ENCODE data around the gene ZNF860.

The ZNF860 gene

GRCh38 chr3:31981206-31982181 lies at the start of gene ZNF860, which contains the start of gene OSBPL10:
Gene ZNF860, plus strand, starts transcription at chr3:31981750. Its CDS starts 7,330 bp downstream, at chr3:31989080.
Gene OSBPL10, minus strand, starts transcription at chr3:31981262. Its CDS starts 83 bp downstream, at chr3:31981179.
- DNase-seq = peak; percentile 62

GRCh38 chr3:31932990-31933389 lies 48.6 kb upstream of the ZNF860 start:
- no peak for DNase-seq

GRCh38 chr3:31934018-31934417 lies 47.5 kb upstream of the ZNF860 start:
- no peak for DNase-seq

GRCh38 chr3:31934866-31935265 lies 46.7 kb upstream of the ZNF860 start:
- no peak for DNase-seq

GRCh38 chr3:31936420-31937060 lies 45.0 kb upstream of the ZNF860 start:
- no peak for DNase-seq

GRCh38 chr3:31937225-31937624 lies 44.3 kb upstream of the ZNF860 start:
- no peak for DNase-seq

- no peak for DNase-seq
Measured at GRCh38 chr3:31942446-31942845, 39.1 kb upstream of the ZNF860 start.

GRCh38 chr3:31943041-31943440 lies 38.5 kb upstream of the ZNF860 start:
- DNase-seq = no peak

GRCh38 chr3:31945738-31946052 lies 35.9 kb upstream of the ZNF860 start:
- DNase-seq = no peak

GRCh38 chr3:31946484-31947081 lies 35.0 kb upstream of the ZNF860 start:
- DNase-seq = no peak

- DNase-seq = no peak
Measured at GRCh38 chr3:31947162-31947561, 34.4 kb upstream of the ZNF860 start.

GRCh38 chr3:31947671-31948091 lies 33.9 kb upstream of the ZNF860 start:
- DNase-seq = no peak

- DNase-seq = no peak
Measured at GRCh38 chr3:31948280-31948679, 33.3 kb upstream of the ZNF860 start.

GRCh38 chr3:31952205-31952604 lies 29.3 kb upstream of the ZNF860 start:
- DNase-seq = no peak

- no peak for DNase-seq
Measured at GRCh38 chr3:31953091-31953490, 28.5 kb upstream of the ZNF860 start.

- DNase-seq = no peak
Measured at GRCh38 chr3:31953636-31954035, 27.9 kb upstream of the ZNF860 start.

- DNase-seq = no peak
Measured at GRCh38 chr3:31955581-31955980, 26.0 kb upstream of the ZNF860 start.

- DNase-seq = no peak
Measured at GRCh38 chr3:31957106-31957505, 24.4 kb upstream of the ZNF860 start.

- no peak for DNase-seq
Measured at GRCh38 chr3:31958701-31959152, 22.8 kb upstream of the ZNF860 start.

GRCh38 chr3:31959251-31959650 lies 22.3 kb upstream of the ZNF860 start:
- no peak for DNase-seq

GRCh38 chr3:31959951-31960792 lies 21.4 kb upstream of the ZNF860 start:
- no peak for DNase-seq

GRCh38 chr3:31960793-31961431 lies 20.6 kb upstream of the ZNF860 start:
- no peak for DNase-seq
